GM21367 (cell line): ENCODE measurements around the gene RAP2A.
A peak's percentile ranks its signal among the peaks of the same experiment; 100 is the strongest.

ENCODE experiments used
- ATAC-seq: cut with Tn5 transposase; IDR thresholded peaks from one replicate; pipeline ENCODE4 v1.9.1; 2021; ENCODE audit not compliant: unreplicated experiment

RAP2A gene

DNA sequence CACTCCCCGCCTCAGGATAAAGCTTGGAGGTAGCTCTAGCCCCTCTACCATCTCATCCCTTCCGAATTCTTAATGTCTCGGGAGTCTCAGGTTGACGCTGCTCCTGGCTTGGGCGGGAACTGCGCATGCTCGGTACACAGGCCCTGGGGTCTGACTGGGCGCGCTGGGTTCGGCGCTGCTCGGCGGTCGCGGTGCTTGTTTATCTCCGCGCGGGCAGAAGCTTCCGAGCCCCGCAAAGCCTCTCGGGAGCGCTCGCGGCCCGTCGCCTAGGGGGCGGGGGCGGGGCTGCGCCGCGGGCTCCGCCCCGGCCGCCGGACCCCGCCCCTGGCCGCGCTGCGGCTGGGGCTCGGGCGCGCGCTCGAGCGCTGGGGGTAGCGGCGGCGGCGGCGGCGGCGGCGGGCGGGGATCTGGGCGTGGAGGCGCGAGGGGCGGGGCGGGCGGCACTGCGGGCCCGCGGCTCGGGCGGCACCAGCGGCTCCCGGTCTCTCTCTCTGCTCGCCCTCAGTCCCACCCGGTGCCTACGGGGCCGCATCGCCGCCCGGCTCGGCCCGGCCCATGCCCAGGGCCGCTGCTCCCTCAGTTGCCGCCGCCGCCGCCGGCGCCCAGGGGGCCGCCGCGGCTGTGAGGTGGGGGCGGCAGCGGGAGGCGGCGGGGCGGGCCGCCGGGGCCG, at the start of gene RAP2A:
Gene RAP2A, plus strand, starts transcription at position 443 of the 670 bp plus-strand sequence. CDS start 302 bp downstream, outside the sequence.
- peak; percentile 41 for ATAC-seq

DNA sequence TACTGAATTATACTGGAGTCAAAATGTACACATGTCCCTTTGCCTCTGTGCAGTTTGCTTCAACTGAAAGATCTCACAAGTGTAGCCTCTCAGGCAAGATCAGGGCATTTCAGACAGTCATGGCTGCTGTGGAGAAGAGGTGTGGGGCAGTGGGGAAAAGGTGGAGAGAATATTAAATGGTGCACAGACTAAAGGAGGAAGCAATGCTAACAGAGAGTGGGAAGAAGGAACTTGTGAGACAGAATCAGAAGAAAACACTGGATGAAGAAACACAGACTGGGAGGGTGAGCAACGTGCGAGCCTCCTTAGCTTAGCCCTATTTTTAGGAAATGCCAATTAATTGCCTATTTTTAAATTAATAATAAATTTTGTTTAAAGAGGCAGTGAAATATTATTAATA, 49.6 kb upstream of the RAP2A start:
- no peak for ATAC-seq

DNA sequence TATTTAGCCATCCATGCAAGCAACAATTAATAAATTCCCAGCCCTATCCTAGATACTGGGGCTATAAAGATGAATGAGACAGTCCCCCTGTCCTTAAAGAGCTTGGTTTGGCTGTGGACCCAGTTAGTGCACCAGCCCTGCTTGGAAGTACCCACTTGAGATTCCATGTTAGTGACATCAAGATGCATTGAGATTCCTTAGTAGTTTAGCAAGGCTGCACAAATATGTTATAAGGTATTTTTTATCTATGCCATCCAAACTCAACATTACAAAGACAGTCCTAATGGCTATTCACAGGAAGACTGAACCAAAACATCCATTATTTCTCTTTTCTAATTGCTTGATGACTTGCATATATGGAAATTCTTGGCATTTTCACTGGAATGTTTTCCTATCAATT, 48.8 kb upstream of the RAP2A start:
- no peak for ATAC-seq

DNA sequence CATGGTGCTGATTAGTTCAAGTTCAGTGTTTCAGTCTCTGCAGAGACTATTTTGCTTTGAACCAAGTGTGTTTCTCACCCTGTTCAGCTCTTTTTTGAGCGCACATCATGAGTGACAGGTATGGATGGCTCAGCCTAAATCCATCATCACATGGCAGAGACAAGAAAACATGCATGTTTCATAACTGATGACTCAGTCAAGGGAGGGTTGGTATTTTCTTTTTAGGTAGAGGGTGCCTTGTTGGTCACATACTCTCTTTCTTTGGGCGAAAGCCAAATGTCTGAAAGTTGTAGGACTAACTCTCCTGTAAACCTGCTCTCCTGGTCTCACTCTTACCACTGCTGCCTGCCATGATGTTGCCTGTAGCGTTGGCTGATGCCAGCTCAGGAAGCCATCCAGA, 48.1 kb upstream of the RAP2A start:
- ATAC-seq: no peak

DNA sequence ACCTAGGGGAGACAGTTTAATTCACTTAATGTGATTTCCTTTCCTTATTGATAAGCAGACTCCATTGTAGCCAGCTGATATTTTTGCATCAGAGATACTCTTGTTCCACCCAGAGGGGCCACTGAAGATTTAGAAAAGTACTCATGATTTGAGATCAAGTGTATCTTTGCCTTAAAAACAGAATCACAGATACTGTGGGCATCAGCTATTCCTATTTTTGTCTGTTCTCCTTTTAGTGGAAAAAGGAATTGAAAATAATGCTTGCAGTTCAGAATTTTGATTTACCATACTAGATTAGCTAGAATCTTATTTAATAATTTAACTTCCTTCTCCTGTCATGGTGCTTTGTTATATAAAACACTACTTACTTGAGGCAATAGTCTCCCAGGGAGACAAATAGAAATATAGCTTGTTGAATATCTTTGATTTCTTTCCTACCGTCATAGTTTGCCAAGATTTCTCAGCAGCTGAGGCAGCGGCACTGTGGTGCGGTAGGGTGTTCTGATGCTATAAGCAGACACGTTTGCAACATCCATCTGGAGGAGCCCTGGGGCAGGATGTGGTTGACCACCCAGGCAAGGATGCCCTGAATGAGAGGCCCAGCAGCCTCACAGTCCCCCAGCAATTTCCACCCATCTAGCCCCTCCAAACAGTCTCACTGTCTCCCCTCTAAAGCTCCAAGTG, 47.0 kb upstream of the RAP2A start:
- ATAC-seq: no peak

DNA sequence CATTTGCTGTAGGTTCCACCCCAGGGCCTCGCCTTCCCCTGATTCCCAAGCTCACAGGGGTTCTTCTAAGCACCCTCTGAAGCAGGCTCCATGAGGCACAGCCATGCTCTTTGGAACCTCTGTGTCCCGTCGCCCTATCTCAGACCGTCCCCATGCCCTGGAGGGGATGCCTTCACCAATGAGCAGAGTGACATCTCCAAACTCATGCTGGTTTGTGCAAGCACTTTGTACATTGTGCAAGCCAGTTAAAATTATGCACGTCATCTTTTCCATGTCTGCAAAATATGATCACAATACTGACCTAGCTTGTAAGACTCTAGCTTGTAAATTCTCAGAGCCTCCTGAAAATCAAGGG, 46.5 kb upstream of the RAP2A start:
- ATAC-seq: no peak

DNA sequence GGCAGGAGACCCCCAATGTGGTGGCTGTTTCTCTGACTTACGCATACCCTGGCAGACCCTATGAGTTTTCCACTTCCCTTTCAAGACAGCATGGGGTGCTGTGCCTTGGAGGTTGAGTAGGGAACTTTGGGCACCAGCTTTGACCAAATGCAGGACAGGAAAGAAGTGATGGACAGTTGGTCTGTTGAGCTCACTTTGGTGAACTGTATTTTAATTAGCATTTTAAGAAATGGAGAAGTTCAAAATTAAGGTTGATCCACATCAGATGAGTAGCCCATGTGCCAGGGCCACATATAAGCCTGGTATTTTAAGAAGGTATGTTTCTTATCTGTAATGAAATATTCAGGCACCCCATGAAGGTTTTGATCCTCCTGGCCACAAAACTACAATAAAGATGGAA, 46.1 kb upstream of the RAP2A start:
- no peak for ATAC-seq

DNA sequence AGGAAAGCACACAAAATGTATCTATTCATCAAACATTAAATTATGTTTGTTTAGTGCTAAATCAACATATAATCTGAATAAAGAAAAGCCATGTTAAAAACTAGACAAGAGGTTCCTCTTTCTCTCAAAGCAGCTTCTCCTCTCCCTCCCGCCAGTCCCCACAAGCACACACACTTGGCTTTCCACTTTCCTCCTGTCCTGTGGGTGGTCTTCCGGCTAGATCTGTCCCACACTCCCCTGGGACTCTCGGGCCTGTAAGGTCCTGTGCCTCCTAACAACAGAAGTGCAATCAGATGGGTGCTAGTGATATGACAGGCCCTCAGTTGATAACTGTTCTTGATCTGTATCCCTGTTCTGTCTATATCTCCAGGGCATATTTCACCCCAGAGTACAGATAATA, 45.6 kb upstream of the RAP2A start:
- ATAC-seq: no peak

DNA sequence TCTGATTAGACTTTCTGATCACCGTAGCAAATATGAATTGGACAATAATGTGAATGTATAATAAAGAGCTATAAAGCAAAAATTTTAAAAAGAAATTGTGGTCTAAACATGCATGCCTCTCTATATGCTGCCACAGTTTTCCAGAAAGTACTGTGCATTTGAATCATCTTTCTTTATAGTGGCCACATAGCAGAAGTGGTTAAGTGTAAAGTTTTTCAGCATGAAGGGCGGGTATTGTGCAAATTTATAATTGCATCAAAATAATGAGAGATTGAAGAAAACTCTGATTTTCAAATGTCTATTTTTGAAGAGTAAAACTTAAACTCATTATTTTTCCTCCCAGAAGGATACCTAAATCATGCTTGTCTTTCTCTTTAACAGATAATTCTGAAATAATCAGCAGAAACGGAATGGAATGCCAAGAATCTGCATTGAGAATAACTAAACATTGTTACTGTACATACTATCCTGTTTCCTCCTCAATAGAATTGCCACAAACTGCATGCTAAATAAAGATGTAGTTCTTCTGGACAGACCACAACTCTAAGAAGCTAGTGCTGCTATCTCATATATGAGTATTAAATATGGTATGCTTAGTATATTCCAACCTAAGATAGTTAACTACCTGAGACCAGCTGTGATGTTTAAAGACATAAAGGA, 42.9 kb upstream of the RAP2A start:
- ATAC-seq: no peak

DNA sequence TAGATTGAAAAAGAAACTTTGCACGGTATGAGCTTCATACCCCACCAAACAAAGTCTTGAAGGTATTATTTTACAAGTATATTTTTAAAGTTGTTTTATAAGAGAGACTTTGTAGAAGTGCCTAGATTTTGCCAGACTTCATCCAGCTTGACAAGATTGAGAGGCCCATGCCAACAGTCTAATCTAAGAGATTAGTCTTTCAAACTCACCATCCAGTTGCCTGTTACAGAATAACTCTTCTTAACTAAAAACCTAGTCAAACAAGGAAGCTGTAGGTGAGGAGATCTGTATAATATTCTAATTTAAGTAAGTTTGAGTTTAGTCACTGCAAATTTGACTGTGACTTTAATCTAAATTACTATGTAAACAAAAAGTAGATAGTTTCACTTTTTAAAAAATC, 41.9 kb upstream of the RAP2A start:
- ATAC-seq: no peak

DNA sequence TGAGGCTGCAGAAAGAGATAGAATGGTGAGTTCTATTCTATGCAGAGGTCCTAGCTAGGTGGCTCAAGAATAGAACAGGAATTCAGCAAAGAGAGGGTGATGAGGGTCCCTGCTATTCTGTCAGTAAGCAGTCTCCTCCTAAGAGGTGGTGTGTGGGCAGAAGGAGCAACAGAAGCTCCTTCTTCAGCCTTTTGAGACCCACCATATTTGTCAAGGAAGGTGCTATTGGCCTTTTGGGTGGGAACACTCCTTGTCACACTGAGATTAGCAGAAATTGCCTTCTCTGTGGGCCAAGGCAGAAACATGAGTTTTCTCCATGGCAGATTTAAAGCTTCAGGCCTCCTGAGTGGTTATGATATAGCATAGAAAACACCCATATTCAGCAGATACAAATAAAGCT, 39.4 kb upstream of the RAP2A start:
- no peak for ATAC-seq

DNA sequence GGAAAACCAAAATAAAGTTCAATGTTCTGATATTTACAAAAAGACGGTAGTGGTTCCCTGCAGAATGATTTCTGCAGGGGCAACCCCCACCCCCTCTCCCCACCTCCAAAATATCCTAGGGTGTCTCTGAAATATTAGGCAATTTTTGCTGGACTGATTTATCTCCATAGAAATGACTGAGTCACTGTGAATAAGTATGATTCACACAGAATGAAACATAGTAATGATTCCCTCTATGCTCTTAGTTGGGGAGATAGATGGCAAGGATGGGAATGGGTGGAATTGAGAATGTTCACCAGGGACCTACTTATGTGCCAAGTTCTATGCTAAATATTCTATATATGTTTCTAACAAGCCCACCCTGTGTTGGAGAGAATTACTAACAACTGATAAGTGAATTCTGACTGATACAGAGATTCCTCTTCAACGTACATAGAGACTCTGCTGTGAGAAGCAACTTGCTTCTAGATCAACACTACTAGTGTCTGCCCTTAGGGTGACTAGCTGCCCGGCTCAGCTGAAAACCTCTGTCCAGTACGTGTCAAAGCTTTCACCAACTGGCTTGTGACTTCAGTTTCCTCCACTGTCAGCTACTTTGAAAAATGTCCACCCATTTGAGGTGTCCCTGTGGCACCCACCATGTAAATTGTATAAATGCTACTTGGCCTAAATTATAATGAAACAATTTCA, 38.4 kb upstream of the RAP2A start:
- ATAC-seq: no peak

DNA sequence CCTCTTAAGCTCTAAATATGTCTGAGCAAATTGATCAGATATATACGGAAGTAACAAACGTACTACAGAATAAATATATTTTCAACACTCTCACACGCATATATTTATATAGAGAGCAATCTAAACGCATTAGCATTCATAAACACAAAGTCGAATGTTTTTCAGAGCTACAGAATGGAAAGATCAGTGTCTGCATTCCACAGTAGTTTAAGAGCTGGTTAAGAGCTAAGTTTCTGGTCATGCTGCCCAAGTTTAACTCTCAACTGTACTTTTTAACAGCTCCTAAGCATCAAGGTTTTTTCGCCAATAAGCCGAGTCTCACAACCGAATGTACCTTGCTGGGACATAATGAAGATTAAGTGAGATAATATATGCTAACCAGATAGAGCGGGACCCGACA, 36.7 kb upstream of the RAP2A start:
- no peak for ATAC-seq

DNA sequence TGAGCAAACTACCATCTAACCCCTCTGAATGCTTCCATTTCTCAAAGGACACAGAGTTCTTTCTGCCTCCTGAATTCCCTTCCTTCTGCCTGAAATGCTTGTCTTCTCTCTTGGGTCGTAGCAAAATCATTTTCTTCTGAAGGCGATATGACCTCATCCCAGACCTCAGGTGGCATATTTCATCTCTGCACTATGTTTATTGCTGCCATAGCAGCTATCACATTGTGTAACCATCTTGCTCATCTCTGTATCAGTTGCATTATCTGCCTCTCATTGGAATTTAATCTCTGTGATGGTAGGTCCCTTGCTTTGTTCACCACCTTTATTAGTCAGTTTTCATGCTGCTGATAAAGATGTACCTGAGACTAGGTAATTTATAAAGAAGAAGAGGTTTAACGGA, 32.5 kb upstream of the RAP2A start:
- ATAC-seq: no peak

DNA sequence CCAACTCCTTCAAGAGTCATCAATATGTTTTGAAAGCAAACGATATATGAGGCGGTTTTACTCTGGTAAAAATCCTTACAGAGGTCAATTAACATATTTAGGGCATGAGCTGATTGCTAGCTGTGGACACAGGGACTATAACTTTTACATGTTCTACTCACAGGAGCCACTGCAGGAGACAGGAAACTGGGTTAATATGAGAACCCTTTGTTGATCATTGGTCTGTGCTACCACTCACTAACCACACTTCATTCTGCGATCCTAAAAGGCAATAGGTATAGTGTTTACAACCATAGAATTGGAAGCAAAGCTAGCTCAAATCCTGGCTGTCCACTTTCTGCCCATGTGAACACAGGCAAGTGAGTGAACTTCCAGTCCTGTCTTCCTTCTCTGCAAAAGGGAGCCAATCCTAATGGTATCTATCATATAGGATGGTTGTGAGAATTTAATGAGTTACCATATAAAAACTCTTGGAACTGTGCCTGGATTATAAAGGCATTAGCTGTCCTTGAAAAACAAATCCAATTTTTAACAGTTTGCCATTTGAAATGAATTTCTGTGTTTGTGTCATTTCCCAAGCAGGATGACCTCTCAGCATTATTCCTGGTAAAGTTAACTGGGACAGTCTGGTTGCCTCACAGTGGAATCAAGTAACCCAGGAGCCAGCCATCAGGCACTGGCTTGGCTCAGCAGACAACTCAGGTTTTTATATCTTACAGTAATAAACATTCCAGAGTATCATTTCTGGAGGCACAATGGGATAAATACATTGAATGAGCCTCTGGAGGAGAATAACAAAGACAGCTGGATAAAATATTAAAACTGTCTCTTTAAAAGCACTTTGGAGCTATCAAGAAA, 29.8 kb upstream of the RAP2A start:
- ATAC-seq: no peak

DNA sequence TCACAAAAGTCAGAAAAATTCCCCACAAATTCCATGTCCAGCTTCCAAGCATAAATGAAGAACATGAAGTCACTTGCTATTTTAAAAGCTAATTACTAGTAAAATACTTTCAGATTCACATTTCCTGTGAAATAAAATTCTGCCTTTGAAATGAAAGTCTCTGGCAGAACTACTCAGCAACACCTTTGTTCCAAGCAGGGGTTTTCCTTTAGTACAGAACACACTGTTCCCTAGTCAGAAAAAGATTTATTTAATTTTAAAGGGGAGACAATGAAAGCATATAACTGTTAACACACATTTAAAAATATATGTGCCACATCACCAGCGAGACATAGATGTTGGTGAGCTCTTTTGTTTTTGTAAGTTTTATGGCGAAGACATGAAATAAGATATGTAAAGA, 26.4 kb upstream of the RAP2A start:
- no peak for ATAC-seq

DNA sequence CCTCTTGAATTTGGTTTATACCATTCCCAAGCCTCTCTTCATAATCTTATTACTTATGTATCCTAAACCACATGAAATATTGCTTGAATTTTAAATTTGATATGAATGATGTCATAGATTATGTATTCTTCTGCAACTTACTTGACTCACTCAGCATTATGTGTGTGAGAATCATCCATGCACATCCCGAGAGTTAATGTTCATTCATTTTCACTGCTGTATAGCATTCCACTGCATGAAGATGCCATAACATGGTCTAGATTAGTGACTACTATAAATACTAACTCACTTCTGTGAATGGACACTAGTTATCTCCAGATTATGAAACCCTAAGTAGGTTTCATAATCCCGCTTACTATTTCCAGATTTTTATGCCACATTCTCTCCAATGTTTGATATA, 25.0 kb upstream of the RAP2A start:
- ATAC-seq: no peak

DNA sequence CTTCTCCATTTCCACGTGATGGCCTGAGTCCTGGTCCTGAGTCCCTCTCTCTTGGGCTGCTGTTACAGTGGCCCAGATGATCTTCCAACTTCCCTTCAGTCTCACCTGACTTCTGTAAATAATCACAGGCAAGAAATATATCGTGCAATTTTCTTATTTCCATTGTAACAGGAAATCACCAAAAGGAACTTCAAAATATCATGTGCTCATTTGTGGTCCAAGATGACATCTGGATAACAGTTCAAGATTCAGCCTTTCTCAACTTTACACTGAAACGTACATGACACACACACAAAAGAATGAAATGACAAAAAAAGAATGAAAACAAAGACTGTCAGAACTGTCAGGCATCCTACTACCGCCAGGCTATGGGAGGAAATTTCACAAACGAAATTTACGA, 22.0 kb upstream of the RAP2A start:
- no peak for ATAC-seq

DNA sequence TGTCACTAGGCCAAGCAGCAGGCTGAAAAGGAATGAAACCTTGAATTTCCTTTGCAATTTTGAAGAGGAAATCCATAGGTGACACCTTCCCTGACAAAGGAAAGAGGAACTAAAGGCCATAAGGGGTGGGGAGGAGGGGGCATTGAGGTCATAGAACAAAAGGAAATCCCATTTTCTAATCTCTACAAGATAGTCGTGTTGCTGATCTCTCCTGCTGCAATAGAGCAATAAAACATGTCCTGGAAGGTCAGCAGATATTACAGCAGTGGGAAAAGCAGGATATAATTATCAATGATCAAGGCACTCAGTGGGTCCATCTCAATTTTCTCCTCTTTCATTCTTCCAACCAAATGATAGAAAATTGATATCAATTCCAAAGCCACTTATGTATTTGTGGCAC, 20.3 kb upstream of the RAP2A start:
- no peak for ATAC-seq

DNA sequence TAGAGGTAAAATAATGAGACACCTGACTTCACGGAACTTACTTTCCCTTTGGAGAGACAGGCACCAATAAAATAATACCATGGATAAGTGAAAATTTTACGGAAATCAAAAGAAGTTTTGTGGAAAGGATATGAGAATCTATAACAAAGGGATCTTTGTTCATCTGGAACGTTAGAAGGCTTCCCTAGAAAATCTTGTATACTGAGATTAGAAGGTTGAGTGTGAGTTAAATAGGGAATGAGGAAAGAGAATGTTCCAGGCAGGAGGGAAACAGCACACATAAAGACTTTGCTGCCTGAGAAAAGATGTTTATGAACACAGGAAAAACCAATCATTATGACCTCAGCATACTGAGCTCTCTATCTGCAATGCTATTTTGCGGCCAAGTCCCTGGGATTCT, 19.6 kb upstream of the RAP2A start:
- ATAC-seq: no peak

DNA sequence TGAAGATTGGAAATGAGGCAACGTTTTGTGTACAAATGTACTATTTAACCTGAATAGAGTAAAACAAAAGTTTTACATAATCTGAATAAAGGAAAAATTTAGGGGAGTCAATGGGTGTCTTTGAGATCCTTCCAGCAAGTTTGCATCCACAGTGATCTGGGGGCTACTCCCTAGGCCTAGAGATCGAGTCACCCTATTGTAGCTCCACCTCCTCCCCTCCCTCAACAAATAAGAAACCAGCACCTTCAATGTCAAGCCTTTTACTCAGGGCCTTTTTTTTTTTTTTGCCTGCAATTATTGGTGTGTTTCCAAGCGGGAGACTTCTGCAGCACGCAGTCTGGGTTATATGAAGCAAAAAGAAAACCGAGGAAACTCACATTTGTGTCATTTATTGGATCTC, 16.3 kb upstream of the RAP2A start:
- no peak for ATAC-seq
